ENCODE results near the gene CALCA. TPM values are rescaled to one million over a fixed set of nuclear protein-coding genes. Genes with fewer than 3 reads are reported as not detected.
A peak's percentile ranks its signal among the peaks of the same experiment; 100 is the strongest.

Gene CALCA
- total RNA-seq, 3 donors from 2014 or later = not detected

- H3K27ac ChIP-seq = no peak overlapping the region
- H3K36me3 ChIP-seq = no peaks in the 10 kb centered on the region
- H3K4me1 ChIP-seq = peaks cover 0 to 4% of the 10 kb centered on the region in 2 donors
- no peaks in the 10 kb centered on the region for H3K9me3 ChIP-seq
- no peak for TF ChIP-seq POLR2AphosphoS5 (IDR thresholded peaks at IDR 0.05)
- TF ChIP-seq, protein P1, sequence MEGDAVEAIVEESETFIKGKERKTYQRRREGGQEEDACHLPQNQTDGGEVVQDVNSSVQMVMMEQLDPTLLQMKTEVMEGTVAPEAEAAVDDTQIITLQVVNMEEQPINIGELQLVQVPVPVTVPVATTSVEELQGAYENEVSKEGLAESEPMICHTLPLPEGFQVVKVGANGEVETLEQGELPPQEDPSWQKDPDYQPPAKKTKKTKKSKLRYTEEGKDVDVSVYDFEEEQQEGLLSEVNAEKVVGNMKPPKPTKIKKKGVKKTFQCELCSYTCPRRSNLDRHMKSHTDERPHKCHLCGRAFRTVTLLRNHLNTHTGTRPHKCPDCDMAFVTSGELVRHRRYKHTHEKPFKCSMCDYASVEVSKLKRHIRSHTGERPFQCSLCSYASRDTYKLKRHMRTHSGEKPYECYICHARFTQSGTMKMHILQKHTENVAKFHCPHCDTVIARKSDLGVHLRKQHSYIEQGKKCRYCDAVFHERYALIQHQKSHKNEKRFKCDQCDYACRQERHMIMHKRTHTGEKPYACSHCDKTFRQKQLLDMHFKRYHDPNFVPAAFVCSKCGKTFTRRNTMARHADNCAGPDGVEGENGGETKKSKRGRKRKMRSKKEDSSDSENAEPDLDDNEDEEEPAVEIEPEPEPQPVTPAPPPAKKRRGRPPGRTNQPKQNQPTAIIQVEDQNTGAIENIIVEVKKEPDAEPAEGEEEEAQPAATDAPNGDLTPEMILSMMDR (IDR thresholded peaks at IDR 0.05) = no peak
- TF ChIP-seq POLR2A (IDR thresholded peaks at IDR 0.05) = no peak
- no peak for DNase-seq (ENCODE audit: low spot score in 2 of 2)
- intact Hi-C loops (cut with DNase I; ENCODE audit: low total_unique reads) = no loop called here
- H3K4me3 ChIP-seq = peak overlapping the region in 2 of 3 donors; percentile 17 to 47
- peaks cover 0 to 75% of the 10 kb centered on the region in 2 donors for H3K27me3 ChIP-seq
These were observed 1.7 kb upstream of the CALCA start for GRCh38 chr11:14973621-14974514.

DNA sequence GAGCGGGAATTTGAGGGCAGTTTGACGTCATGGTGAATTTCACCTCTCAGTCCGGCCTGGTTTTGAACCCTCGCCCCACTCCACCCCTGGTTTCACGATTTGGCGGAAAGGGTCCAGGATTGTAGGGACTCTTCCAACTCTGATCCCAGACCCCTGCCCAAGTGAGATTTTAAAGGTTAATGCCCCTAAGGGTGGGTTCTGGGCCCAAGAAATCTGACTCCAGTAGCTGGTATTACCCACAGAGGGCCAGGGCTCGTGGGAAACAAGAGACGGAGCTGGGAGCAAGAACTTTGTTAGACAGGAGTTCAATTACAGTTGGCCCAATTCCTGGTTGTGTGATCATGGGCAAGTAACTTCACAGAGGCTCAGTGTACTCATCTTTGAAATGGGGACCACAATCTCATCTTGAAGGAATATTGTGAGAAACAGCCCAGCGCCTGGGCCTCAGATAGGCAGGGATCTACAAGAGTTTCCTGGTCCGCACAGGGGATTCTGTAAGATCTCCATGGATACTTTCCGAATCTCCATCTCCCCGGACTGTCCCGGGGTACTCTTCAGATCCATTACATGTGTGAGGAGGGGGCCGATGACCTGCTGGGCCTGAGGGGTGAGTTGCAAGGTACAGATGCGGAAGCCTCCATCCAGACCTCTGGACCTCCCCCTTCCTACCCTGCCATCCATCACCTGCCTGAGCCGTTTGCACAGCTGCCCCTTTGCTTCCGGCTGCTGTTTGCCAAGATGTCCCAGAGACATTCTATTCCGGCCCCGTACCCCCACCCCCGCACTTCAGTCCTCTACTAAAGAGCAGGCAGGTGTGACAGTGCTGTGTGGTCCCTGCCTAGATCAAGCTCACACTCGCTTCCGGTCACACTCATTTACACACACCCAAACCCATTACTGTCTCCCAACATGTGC is 687 bp upstream of the CALCA start:
- no peaks in the 10 kb centered on the region for H3K36me3 ChIP-seq
- peaks cover 0 to 4% of the 10 kb centered on the region in 2 donors for H3K4me1 ChIP-seq
- no peak overlapping the region for H3K27ac ChIP-seq
- TF ChIP-seq POLR2AphosphoS5 (IDR thresholded peaks at IDR 0.05) = no peak
- no peak for TF ChIP-seq POLR2A (IDR thresholded peaks at IDR 0.05)
- TF ChIP-seq, protein P1 (IDR thresholded peaks at IDR 0.05) = no peak
- peaks cover 0 to 79% of the 10 kb centered on the region in 2 donors for H3K27me3 ChIP-seq
- no peak for DNase-seq (ENCODE audit: low spot score in 2 of 2)
- intact Hi-C loops (cut with DNase I; ENCODE audit: low total_unique reads) = no loop called here
- peak overlapping the region in 1 of 3 donors; percentile 47 for H3K4me3 ChIP-seq
- H3K9me3 ChIP-seq = no peaks in the 10 kb centered on the region

DNA sequence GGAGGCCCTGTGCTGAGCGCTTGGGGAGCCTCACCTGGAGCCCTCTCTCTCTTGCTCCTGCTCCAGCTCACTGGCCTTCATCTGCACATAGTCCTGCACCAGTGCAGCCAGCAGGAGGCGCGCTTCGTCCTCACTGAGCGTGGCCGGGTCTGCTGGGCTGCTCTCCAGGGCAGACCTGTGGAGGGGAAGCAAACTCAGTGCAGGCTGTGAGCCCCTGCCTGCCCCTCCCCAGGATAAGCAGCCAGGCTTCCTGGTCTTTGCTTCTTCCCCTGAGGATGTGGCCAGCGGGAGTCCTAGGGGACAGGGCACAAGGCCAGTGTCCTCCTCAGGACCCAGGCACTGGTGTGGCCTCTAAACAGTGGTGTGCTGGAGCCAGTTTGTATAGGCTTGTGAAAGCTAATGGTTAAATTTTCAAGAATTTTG is 2.2 kb downstream of the CALCA start:
- Histone ChIP-seq H3K4me3 (no peak overlapping the region), H3K4me1 (peaks cover 0 to 4% of the 10 kb centered on the region in 2 donors), H3K27ac (no peak overlapping the region), H3K9me3 (no peaks in the 10 kb centered on the region), H3K36me3 (no peaks in the 10 kb centered on the region), H3K27me3 (peaks cover 0 to 64% of the 10 kb centered on the region in 2 donors)
- TF ChIP-seq, protein P1 (IDR thresholded peaks at IDR 0.05) = no peak
- TF ChIP-seq POLR2AphosphoS5 (IDR thresholded peaks at IDR 0.05) (no peak), POLR2A (IDR thresholded peaks at IDR 0.05) (no peak)
- DNase-seq (ENCODE audit: low spot score in 2 of 2) = no peak
- intact Hi-C loops (cut with DNase I; ENCODE audit: low total_unique reads) = no loop called here

DNA sequence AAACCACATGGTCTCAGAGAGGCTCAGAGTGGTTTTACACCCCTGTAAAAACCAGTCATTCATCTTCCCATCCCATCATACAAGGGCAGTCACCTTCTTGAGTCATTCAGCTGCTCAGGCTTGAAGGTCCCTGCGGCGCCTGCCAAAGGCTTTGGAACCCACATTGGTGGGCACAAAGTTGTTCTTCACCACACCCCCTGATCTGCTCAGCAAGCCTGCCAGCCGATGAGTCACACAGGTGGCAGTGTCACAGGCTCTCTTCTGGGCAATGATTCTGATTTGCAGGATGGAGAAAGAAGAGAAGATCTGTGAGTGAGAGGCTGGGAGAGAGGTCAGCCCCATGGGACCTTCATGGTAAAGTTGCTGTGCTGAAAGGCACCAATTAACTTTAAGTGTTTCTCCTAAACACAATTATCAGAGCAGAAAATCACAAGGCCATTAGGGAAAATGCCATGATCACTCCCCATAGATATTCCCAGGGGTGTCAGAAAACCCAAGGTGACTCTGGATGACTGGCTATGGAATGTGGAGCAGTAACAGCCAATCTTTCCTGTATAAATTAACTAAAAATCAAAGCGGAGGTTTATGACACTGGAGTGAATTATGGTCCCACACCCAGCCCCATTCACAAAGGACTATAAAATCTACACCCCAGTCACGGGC is 4.4 kb downstream of the CALCA start:
- H3K36me3 ChIP-seq = no peaks in the 10 kb centered on the region
- no peak overlapping the region for H3K4me3 ChIP-seq
- no peaks in the 10 kb centered on the region for H3K4me1 ChIP-seq
- no peak overlapping the region for H3K27ac ChIP-seq
- peaks cover 0 to 42% of the 10 kb centered on the region in 2 donors for H3K27me3 ChIP-seq
- H3K9me3 ChIP-seq = no peaks in the 10 kb centered on the region
- DNase-seq (ENCODE audit: low spot score in 2 of 2) = no peak
- intact Hi-C loops (cut with DNase I; ENCODE audit: low total_unique reads) = no loop called here
- TF ChIP-seq POLR2A (IDR thresholded peaks at IDR 0.05) (no peak), POLR2AphosphoS5 (IDR thresholded peaks at IDR 0.05) (no peak)
- TF ChIP-seq, protein P1 (IDR thresholded peaks at IDR 0.05) = no peak

Data from breast epithelium (tissue), 4 donors.